ENCODE data around the gene SNX15.

The SNX15 gene

GRCh38 chr11:65013130-65013887 is 13.9 kb upstream of the SNX15 start:
- Histone ChIP-seq H3K27me3 (ENCODE audit: insufficient read depth, low read length, poor library complexity) (no peaks in the 10 kb centered on the region), H3K27ac (ENCODE audit: low read length) (peak overlapping the region; percentile 98), H3K9ac (ENCODE audit: low read depth, low read length) (peak overlapping the region; percentile 92), H3K4me2 (ENCODE audit: insufficient read depth, low read length) (peak overlapping the region; percentile 81), H2AFZ (ENCODE audit: low read depth, low read length) (peak overlapping the region; percentile 93), H3K9me3 (ENCODE audit: insufficient read depth, low read length, severe bottlenecking) (no peaks in the 10 kb centered on the region), H3K4me1 (ENCODE audit: insufficient read depth, low read length) (peaks cover 31% of the 10 kb centered on the region), H3K79me2 (ENCODE audit: insufficient read depth, low read length) (peaks cover 36% of the 10 kb centered on the region), H3K36me3 (ENCODE audit: insufficient read depth, low read length) (peaks cover 19% of the 10 kb centered on the region), H3K4me3 (ENCODE audit: low read depth in 1 of 2, low read length in 2 of 2) (peak overlapping the region; percentile 77 to 85; a peak in 3 of 4 replicates), H4K20me1 (ENCODE audit: insufficient read depth, low read length) (peaks cover 10% of the 10 kb centered on the region)
- no peak for TF ChIP-seq EZH2 (IDR thresholded peaks at IDR 0.05; ENCODE audit: borderline replicate concordance, low read depth, low read length, severe bottlenecking)
- peak; percentile 74 for TF ChIP-seq CTCF (IDR thresholded peaks at IDR 0.05; ENCODE audit: borderline replicate concordance, extremely low read depth, low read length, poor library complexity, severe bottlenecking)
- ATAC-seq (ENCODE audit: insufficient read depth, low read depth) (peak; percentile 86), DNase-seq (peak; percentile 95)

GRCh38 chr11:65013888-65014725 is 13.1 kb upstream of the SNX15 start, which contains the start of gene ARL2:
Gene ARL2 (plus strand): TSS chr11:65014160. CDS start chr11:65014208, 48 bp downstream.
- Histone ChIP-seq H4K20me1 (ENCODE audit: insufficient read depth, low read length) (peaks cover 14% of the 10 kb centered on the region), H3K27me3 (ENCODE audit: insufficient read depth, low read length, poor library complexity) (no peaks in the 10 kb centered on the region), H3K4me3 (ENCODE audit: low read depth in 1 of 2, low read length in 2 of 2) (peak within 1 kb of the TSS; percentile 77 to 85), H3K27ac (ENCODE audit: low read length) (peak within 1 kb of the TSS; percentile 98), H3K9ac (ENCODE audit: low read depth, low read length) (peak within 1 kb of the TSS; percentile 92), H3K4me2 (ENCODE audit: insufficient read depth, low read length) (peak within 1 kb of the TSS; percentile 81), H3K79me2 (ENCODE audit: insufficient read depth, low read length) (peaks cover 38% of the 10 kb centered on the region), H3K9me3 (ENCODE audit: insufficient read depth, low read length, severe bottlenecking) (no peaks in the 10 kb centered on the region), H3K4me1 (ENCODE audit: insufficient read depth, low read length) (peaks cover 31% of the 10 kb centered on the region), H2AFZ (ENCODE audit: low read depth, low read length) (peak within 1 kb of the TSS; percentile 93), H3K36me3 (ENCODE audit: insufficient read depth, low read length) (peaks cover 27% of the 10 kb centered on the region)
- peak; percentile 94 for DNase-seq
- peak; percentile 83 for ATAC-seq (ENCODE audit: insufficient read depth, low read depth)
- TF ChIP-seq EZH2 (IDR thresholded peaks at IDR 0.05; ENCODE audit: borderline replicate concordance, low read depth, low read length, severe bottlenecking) (no peak), CTCF (IDR thresholded peaks at IDR 0.05; ENCODE audit: borderline replicate concordance, extremely low read depth, low read length, poor library complexity, severe bottlenecking) (peak; percentile 49)

- peak overlapping the region; percentile 98 for H3K27ac ChIP-seq (ENCODE audit: low read length)
- peak overlapping the region; percentile 81 for H3K4me2 ChIP-seq (ENCODE audit: insufficient read depth, low read length)
- peaks cover 31% of the 10 kb centered on the region for H3K36me3 ChIP-seq (ENCODE audit: insufficient read depth, low read length)
- ATAC-seq (ENCODE audit: insufficient read depth, low read depth) (peak; percentile 6; the same call in 2 of the 3 replicates), DNase-seq (no peak)
- peak overlapping the region; percentile 77 to 85 for H3K4me3 ChIP-seq (ENCODE audit: low read depth in 1 of 2, low read length in 2 of 2)
- peaks cover 31% of the 10 kb centered on the region for H3K4me1 ChIP-seq (ENCODE audit: insufficient read depth, low read length)
- TF ChIP-seq CTCF (IDR thresholded peaks at IDR 0.05; ENCODE audit: borderline replicate concordance, extremely low read depth, low read length, poor library complexity, severe bottlenecking), result no peak
- TF ChIP-seq EZH2 (IDR thresholded peaks at IDR 0.05; ENCODE audit: borderline replicate concordance, low read depth, low read length, severe bottlenecking), result no peak
- H3K9me3 ChIP-seq (ENCODE audit: insufficient read depth, low read length, severe bottlenecking), result no peaks in the 10 kb centered on the region
- H2AFZ ChIP-seq (ENCODE audit: low read depth, low read length), result peak overlapping the region; percentile 93
- peaks cover 38% of the 10 kb centered on the region for H3K79me2 ChIP-seq (ENCODE audit: insufficient read depth, low read length)
- peak overlapping the region; percentile 92 for H3K9ac ChIP-seq (ENCODE audit: low read depth, low read length)
- H4K20me1 ChIP-seq (ENCODE audit: insufficient read depth, low read length), result peaks cover 14% of the 10 kb centered on the region
- no peaks in the 10 kb centered on the region for H3K27me3 ChIP-seq (ENCODE audit: insufficient read depth, low read length, poor library complexity)
Observed at GRCh38 chr11:65014726-65015227, 12.5 kb upstream of the SNX15 start.
